Muscle layer of duodenum (tissue), 2 donors: Measurements from ENCODE around the gene GABBR2.

Source experiments
- H3K27ac ChIP-seq: one replicate; pipeline ENCODE4 v1.7.0; 2013; ENCODE audit warnings: mild to moderate bottlenecking, low read length
- H3K27me3 ChIP-seq: one replicate; pipeline ENCODE4 v1.7.0; 2013; ENCODE audit warnings: low read depth, mild to moderate bottlenecking, control low read depth, low read length
- H3K36me3 ChIP-seq, 2 donors: one replicate each; pipeline ENCODE4 v1.7.0; 2013; ENCODE audit warnings: low read length in 2 of 2, control low read depth in 1 of 2, mild to moderate bottlenecking in 1 of 2; ENCODE audit not compliant: insufficient read depth in 2 of 2, control insufficient read depth in 1 of 2
- H3K4me1 ChIP-seq, 2 donors: one replicate each; pipeline ENCODE4 v1.7.0; 2013; ENCODE audit warnings: low read length in 2 of 2, mild to moderate bottlenecking in 2 of 2, control low read depth in 1 of 2, moderate library complexity in 1 of 2; ENCODE audit not compliant: insufficient read depth in 2 of 2, control insufficient read depth in 1 of 2
- H3K4me3 ChIP-seq, 2 donors: one replicate each; pipeline ENCODE4 v1.7.0; 2013; ENCODE audit warnings: low read length in 2 of 2, low read depth in 1 of 2, mild to moderate bottlenecking in 1 of 2
- H3K9me3 ChIP-seq, 2 donors: one replicate each; pipeline ENCODE4 v1.7.0; 2013; ENCODE audit warnings: low read length in 2 of 2, control low read depth in 1 of 2, mild to moderate bottlenecking in 1 of 2; ENCODE audit not compliant: control insufficient read depth in 1 of 2
- donor health status: healthy.

Gene GABBR2

DNA sequence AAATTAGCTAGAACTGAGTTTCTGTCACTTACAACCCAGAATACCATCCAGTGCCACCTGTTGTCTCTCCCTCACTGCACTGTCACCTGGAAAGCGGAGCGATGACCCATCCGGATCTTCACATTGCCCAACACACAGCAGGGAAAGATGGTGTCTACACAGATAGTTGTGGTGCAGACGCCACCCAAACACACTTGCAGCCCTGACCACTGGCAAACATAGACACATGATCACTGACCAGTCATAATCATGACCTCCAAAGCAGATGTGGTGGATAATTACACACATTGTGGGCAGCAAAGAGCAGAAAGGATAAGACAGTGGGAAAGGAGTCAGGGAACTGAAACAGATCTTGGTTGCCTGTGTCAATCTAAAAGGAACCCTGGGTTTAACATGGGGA is 64.7 kb downstream of the GABBR2 start:
- no peaks in the 10 kb centered on the region for H3K27me3 ChIP-seq
- H3K36me3 ChIP-seq: no peaks in the 10 kb centered on the region
- H3K27ac ChIP-seq: no peak overlapping the region
- H3K4me1 ChIP-seq: no peaks in the 10 kb centered on the region
- no peaks in the 10 kb centered on the region for H3K9me3 ChIP-seq
- H3K4me3 ChIP-seq: no peak overlapping the region

DNA sequence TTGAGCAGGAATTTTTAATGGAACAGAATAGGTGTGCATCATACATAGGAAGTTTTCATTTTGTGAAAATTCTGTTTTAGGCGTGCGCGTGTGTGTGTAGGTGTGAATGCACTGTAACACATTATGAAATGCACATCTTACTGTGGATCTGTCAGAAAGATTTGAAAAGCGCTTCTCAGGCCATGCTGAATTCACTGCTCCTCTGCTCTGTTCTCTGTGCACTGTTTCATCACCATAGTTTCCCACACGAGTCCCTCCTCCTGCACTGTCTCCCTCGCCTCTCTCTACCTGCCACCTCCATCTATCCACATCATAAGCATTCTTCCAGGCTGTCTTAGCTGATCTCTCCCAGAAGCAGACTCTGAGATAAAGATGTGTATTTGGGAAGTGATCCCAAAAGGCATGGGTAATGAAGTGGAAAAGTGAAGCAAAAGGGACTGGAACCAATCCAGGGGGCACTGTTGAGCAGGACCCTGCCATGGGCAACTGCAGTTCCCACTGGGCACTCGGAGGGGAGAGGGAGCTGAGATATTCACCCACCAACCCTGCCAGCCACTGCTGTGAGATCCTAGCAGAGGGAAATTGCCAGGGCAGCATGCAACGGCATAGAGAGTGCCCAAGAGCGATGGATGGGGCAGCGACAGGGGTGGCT is 65.9 kb downstream of the GABBR2 start:
- H3K27me3 ChIP-seq: no peaks in the 10 kb centered on the region
- no peak overlapping the region for H3K4me3 ChIP-seq
- H3K27ac ChIP-seq: no peak overlapping the region
- no peaks in the 10 kb centered on the region for H3K36me3 ChIP-seq
- no peaks in the 10 kb centered on the region for H3K9me3 ChIP-seq
- H3K4me1 ChIP-seq: no peaks in the 10 kb centered on the region

DNA sequence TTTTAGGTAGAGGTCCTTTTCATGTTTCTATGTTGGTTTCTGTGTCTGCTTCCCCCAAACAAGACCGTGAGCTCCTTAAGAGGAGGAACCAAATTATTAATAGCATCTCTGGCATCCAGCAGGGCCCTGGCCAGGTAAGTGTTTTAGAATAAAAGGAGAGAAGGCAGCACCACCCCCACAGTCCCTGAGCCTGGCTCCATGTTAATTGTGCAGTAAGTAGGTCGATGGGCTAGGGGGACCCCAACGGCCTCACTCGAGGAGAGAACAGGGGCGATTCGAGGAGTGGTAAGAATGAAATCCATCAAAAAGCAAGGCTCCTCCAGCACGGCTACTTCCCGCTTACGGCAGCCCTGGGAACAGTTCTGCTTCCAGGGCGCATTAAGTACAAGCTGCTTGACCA is 67.0 kb downstream of the GABBR2 start:
- Histone ChIP-seq H3K27ac (no peak overlapping the region), H3K4me3 (no peak overlapping the region), H3K27me3 (no peaks in the 10 kb centered on the region), H3K4me1 (no peaks in the 10 kb centered on the region), H3K36me3 (no peaks in the 10 kb centered on the region), H3K9me3 (no peaks in the 10 kb centered on the region)

DNA sequence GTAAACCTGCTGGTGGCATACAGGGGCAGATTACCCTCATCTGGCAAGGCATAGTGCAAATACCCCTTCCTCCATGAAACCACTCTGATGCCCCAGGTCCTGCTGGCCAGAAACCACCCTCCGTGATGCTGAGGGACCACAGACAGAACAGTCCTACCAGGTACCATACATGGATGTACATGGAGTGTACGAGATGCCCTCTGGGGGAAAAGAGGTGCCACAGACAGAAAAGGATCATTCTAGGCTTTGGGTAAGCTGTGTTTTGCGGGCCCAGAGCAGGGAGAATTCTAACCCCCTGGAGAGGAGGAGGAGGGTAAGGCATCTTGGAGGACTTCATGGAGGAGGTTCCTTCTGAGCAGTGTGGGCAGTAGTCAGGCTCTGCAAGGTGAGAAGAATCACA is 68.3 kb downstream of the GABBR2 start:
- Histone ChIP-seq H3K36me3 (no peaks in the 10 kb centered on the region), H3K27me3 (no peaks in the 10 kb centered on the region), H3K4me1 (no peaks in the 10 kb centered on the region), H3K9me3 (no peaks in the 10 kb centered on the region), H3K4me3 (no peak overlapping the region), H3K27ac (no peak overlapping the region)

DNA sequence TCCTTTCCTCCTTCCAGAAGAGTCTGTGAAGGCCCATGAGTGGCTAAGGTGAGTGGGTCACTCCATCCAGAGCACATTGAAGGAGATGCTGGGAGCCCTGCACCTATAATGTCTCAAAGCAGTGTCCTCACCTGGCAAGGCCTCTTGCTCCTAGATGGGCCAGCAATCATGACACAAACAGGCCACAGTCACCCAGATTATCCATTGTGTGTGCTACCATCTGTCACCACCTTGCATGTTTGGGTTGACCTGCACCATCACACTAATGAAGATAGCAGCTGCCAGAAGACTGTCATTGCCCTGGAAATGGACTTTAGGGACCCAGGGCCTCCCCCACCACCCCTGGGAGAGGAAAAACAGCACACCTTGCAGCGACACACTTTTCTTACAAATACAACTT is 69.6 kb downstream of the GABBR2 start:
- no peaks in the 10 kb centered on the region for H3K9me3 ChIP-seq
- no peaks in the 10 kb centered on the region for H3K4me1 ChIP-seq
- no peaks in the 10 kb centered on the region for H3K27me3 ChIP-seq
- H3K4me3 ChIP-seq: no peak overlapping the region
- H3K36me3 ChIP-seq: no peaks in the 10 kb centered on the region
- H3K27ac ChIP-seq: no peak overlapping the region

DNA sequence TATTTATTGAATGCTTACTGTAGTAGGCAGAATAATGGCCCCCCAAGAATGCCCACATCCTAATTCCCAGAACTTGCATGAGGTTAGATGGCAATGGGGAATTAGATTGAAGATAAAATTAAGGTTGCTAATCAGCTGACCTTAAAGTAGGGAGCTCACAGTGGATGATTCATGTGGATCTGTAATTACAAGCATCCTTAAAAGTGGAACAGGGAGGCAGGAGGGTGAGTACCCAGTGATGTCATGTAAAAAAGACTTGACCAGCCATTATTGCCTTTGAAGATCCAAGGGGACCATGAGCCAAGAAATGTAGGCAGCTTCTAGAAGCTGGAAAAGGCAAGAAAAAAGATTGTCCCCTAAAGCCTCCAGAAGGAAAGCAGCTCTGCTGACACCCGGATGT is 71.4 kb downstream of the GABBR2 start:
- H3K4me3 ChIP-seq: no peak overlapping the region
- no peaks in the 10 kb centered on the region for H3K9me3 ChIP-seq
- H3K4me1 ChIP-seq: no peaks in the 10 kb centered on the region
- H3K36me3 ChIP-seq: no peaks in the 10 kb centered on the region
- no peaks in the 10 kb centered on the region for H3K27me3 ChIP-seq
- H3K27ac ChIP-seq: no peak overlapping the region

DNA sequence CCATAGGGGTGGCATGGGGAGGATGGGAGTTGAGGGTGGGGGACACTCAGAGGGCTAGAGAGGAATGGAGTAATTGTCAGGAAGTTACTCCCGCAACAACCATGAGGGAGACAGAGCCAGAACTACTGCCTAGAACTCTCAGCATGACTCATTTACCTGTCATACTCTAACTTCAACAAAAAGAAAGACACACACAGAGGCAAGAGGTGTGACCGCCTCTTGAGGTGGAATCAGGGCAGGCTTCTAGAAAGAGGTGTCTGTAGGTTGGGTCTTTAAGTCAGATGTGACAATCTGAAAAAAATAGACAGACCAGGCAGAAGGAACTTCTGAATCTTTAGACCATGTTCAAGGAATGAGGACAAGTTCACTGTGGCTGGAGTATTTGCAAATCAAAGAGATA is 73.4 kb downstream of the GABBR2 start:
- no peaks in the 10 kb centered on the region for H3K36me3 ChIP-seq
- no peaks in the 10 kb centered on the region for H3K27me3 ChIP-seq
- H3K9me3 ChIP-seq: no peaks in the 10 kb centered on the region
- no peak overlapping the region for H3K4me3 ChIP-seq
- H3K27ac ChIP-seq: no peak overlapping the region
- no peaks in the 10 kb centered on the region for H3K4me1 ChIP-seq

DNA sequence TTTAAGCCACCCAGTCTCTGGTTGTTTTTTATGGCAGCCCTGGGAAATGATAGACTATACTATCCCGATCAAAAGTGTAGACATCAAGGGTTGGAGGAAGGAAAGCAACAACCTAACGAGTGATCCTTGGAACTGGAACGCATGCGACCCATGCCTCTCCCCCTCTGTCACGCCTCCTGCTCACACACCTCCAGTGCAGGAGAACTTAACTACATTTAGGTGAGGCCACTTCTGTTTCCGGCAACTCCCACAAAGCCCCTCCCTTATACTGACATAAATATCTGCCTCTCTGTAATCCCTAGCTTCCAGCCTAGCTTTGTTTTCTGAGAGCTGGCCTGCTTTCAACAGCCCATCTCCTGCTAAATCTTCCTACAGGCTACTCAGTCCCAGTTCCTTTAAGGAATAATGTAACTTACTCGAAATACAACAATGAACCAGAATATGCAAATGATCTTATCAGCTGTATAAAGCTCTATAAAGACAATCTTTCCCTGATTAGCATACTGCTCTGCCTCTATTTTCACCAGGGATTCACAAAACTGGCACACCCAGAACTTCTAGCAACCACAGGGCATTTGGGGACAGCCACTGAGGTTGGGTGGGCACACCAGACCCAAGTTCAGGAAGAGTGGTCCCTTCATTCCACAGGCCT is 73.9 kb downstream of the GABBR2 start:
- Histone ChIP-seq H3K27ac (no peak overlapping the region), H3K4me3 (no peak overlapping the region), H3K36me3 (no peaks in the 10 kb centered on the region), H3K4me1 (no peaks in the 10 kb centered on the region), H3K9me3 (no peaks in the 10 kb centered on the region), H3K27me3 (no peaks in the 10 kb centered on the region)

DNA sequence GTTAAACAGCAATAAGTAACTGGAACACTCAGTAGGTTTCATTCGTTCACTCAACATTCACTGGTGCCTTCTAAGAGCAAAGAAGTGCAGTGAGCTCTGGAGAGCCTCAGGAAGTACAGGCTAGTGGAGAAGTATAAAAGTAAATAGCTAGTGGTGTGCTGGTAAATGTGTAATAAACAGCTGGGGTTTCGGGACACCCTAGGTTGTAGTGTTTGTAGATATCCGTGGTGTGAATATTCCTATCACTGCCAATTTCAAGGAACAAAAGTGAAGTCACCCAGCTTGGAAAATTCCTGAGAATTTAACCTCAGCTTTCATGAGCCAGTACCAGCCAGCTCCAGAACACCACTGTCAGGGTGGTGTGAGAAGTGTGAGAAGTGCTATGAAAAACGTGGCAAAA is 75.9 kb downstream of the GABBR2 start:
- Histone ChIP-seq H3K27me3 (no peaks in the 10 kb centered on the region), H3K4me3 (no peak overlapping the region), H3K36me3 (no peaks in the 10 kb centered on the region)

DNA sequence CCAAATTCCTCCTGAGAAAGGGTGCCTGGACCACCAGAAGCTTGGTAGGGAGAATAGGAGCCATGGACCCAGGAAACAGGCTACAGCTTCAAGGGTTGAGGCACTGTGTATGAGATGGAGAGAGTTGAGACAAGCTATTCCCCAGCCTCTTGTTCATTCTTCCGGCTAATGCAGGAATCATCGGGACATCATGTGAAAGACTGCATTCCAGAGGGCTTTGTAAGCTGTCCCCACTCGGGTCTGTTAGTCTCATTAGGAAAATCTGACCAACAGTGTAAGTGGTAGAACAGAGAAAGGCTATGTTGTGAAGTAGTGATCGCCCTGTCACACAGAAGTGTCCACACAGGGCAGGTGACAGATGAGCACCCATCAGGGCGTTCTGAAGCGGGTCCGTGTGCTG is 81.4 kb downstream of the GABBR2 start:
- Histone ChIP-seq H3K36me3 (no peaks in the 10 kb centered on the region), H3K4me3 (no peak overlapping the region), H3K27me3 (peaks cover 4% of the 10 kb centered on the region), H3K9me3 (no peaks in the 10 kb centered on the region), H3K4me1 (no peaks in the 10 kb centered on the region), H3K27ac (no peak overlapping the region)

More for the DNA sequence above, 75.9 kb downstream of the GABBR2 start:
- Histone ChIP-seq H3K9me3 (no peaks in the 10 kb centered on the region), H3K27ac (no peak overlapping the region), H3K4me1 (no peaks in the 10 kb centered on the region)

DNA sequence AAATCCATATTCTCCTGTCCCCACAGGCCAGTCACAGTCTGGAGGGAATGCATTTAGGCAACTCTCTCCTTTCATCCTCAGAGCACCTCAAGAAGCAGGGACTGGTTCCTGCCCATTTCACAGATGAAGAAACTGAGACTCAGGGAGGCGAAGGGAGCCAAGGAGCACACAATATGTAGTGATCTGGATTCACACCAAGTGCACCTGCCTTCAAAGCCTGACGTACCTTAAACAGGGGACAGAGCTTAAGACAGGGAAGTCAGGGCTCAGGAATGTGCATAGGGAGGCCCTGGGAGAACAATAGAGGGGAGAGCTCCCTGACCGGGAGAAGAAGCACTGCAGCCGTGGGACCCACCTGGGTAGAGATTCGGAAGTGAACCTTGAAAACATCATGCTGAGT is 83.0 kb downstream of the GABBR2 start:
- H3K36me3 ChIP-seq: no peaks in the 10 kb centered on the region
- no peak overlapping the region for H3K4me3 ChIP-seq
- peaks cover 4% of the 10 kb centered on the region for H3K27me3 ChIP-seq
- no peak overlapping the region for H3K27ac ChIP-seq
- H3K9me3 ChIP-seq: no peaks in the 10 kb centered on the region
- no peaks in the 10 kb centered on the region for H3K4me1 ChIP-seq

DNA sequence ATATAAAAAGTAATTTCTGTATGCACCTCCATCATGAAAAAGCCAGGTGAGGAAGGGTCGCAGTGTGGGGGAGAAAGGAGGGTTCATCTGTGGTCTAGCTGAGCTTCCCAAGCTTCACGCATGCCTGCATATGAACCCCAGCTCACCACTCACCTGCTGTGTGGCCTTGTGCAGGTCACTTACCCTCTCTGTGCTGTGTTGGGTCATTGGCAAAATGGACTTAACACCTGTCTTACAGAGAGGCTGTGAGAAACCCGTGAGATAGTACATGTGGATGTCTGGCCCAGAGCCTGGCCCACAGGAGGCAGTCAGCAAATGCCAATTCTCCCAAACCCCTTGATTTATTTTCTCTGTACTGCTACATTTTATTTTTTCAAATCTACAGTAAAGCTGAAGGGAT is 88.9 kb downstream of the GABBR2 start:
- Histone ChIP-seq H3K27ac (no peak overlapping the region), H3K4me3 (no peak overlapping the region)

More for the DNA sequence above, 88.9 kb downstream of the GABBR2 start:
- no peaks in the 10 kb centered on the region for H3K4me1 ChIP-seq
- H3K27me3 ChIP-seq: peaks cover 4% of the 10 kb centered on the region
- no peaks in the 10 kb centered on the region for H3K36me3 ChIP-seq
- no peaks in the 10 kb centered on the region for H3K9me3 ChIP-seq
